HL-60/S4 treated with retinoic acid at 250 ng/mL for 4 days and 3 days (cell line): ENCODE results near the gene BBOF1.

Source experiments
- in situ Hi-C: fragments of 300-500 bp; cut with MboI; formaldehyde crosslinking; loops from 2 replicates; pipeline ENCODE4 v1.7.0; 2022; ENCODE audit warnings: low sequenced_read_pairs

BBOF1 gene

GRCh38 chr14:74085047-74085637, 66.0 kb downstream of the BBOF1 start:
- in situ Hi-C loops: no loop called here

- in situ Hi-C loops: no loop called here
These were observed 66.7 kb downstream of the BBOF1 start for GRCh38 chr14:74085828-74086227.

- in situ Hi-C loops: no loop called here
These were observed 70.3 kb downstream of the BBOF1 start for GRCh38 chr14:74089251-74090020.

- in situ Hi-C loops: no loop called here
These were observed 86.2 kb downstream of the BBOF1 start for GRCh38 chr14:74105381-74105780.

DNA sequence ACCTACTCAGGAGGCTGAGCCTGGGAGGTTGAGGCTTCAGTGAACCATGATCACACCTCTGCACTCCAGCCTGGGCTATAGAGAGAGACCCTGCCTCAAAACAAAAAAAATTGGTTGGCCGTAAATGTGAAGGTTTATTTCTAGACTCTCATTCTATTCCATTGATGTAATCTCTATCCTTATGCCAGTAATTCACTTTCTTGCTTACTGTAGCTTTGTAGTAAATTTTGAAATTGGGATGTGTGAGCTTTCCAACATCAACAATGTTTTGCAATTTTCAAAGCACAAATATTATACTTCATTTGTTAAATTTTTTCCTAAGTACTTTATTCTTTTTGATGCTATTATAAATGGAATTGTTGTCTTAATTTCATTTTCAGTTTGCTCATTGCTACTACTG, 90.2 kb downstream of the BBOF1 start:
- in situ Hi-C loops: no loop called here

- in situ Hi-C loops: loop anchor here (10.0 kb wide), 1 partner anchor 143 kb away; no protein-coding TSS in a partner anchor
These were observed 92.5 kb downstream of the BBOF1 start for GRCh38 chr14:74111395-74112216.
